K562 (cell line): Measurements from ENCODE around the gene FGGY. TPM values are rescaled to one million over a fixed set of nuclear protein-coding genes. Genes with fewer than 3 reads are reported as not detected.

ENCODE experiments used
- ATAC-seq: fragments of 200-7000 bp; cut with Tn5 transposase; 3 replicates; pipeline ENCODE4 v1.9.1; 2020; ENCODE audit warnings: moderate library complexity
- BruUV-seq: library from RNA; stranded (reverse); fragments of 400-500 nt; replicated peaks from 2 replicates; lab custom pipeline; 2021; lab: Mats Ljungman, UMichigan
- CTCF ChIA-PET: fragments of 300-600 bp; formaldehyde crosslinking; extraction: SDS; loops from one replicate; lab custom pipeline; 2021; ENCODE audit warnings: low intra/inter-chr PET ratio; lab: Yijun Ruan, JAX
- POLR2A ChIA-PET: fragments of 300-600, 350-650 bp; sonication (Branson Sonifier 250); formaldehyde crosslinking; extraction: SDS; loops from one replicate; lab custom pipeline; 2021; ENCODE audit warnings: antibody characterized with exemption, inconsistent platforms; lab: Yijun Ruan, JAX
- DNase-seq, 4 experiments: peaks; one replicate each; pipeline versions ENCODE4 v3.0.0 to v3.0.0-alpha.2; 2011 to 2018; ENCODE audit warnings: low spot score in 3 of 4, mixed read lengths in 3 of 4; ENCODE audit errors: extremely low read depth in 1 of 4
- FAIRE-seq: peaks from 2 replicates; lab custom pipeline; 2011; peaks lifted over from hg19 to GRCh38; lab: Jason Lieb, UNC
- H2AFZ ChIP-seq: 2 replicates; pipeline ENCODE4 v1.6.0; 2011; ENCODE audit warnings: low read depth, low read length, control low read depth, inconsistent platforms
- H3K27ac ChIP-seq: fragments of 200-600 bp; 3 replicates; pipeline ENCODE4 v1.8.0; 2011; ENCODE audit warnings: low read depth, mild to moderate bottlenecking, control low read depth, inconsistent platforms, low read length, moderate library complexity, mixed read lengths; ENCODE audit errors: extremely low read depth
- H3K27me3 ChIP-seq, 2 experiments: fragments of 300-600 bp in 1 of 2; 2 replicates in 1 of 2; 3 replicates in 1 of 2; pipeline versions ENCODE4 v1.6.0 to v1.8.0; 2011; ENCODE audit warnings: inconsistent platforms in 2 of 2, low read length in 2 of 2, mild to moderate bottlenecking in 1 of 2, mixed read lengths in 1 of 2, moderate library complexity in 1 of 2; ENCODE audit not compliant: control insufficient read depth in 2 of 2, insufficient read depth in 2 of 2
- H3K36me3 ChIP-seq: fragments of 300-600 bp; 3 replicates; pipeline ENCODE4 v1.8.0; 2011; ENCODE audit warnings: mild to moderate bottlenecking, low read length, inconsistent platforms; ENCODE audit not compliant: control insufficient read depth, insufficient read depth
- H3K4me1 ChIP-seq, 2 experiments: fragments of 200-600 bp in 1 of 2; replicated peaks in 1 of 2; 2 replicates in 1 of 2; 3 replicates in 1 of 2; pipeline versions ENCODE4 v1.5.1 to v1.8.0; 2011; ENCODE audit warnings: inconsistent platforms in 2 of 2, low read length in 2 of 2, mild to moderate bottlenecking in 1 of 2, mixed read lengths in 1 of 2, moderate library complexity in 1 of 2; ENCODE audit not compliant: control insufficient read depth in 2 of 2, insufficient read depth in 2 of 2
- H3K4me2 ChIP-seq: 2 replicates; pipeline ENCODE4 v1.6.1; 2011; ENCODE audit warnings: low read length, control low read depth, inconsistent platforms, mixed read lengths; ENCODE audit not compliant: insufficient read depth
- H3K4me3 ChIP-seq: fragments of 200-600 bp; sonication (generic), shearing (Covaris generic); 2 replicates; pipeline ENCODE4 v1.5.1; 2016; ENCODE audit warnings: control low read depth, inconsistent platforms
- H3K79me2 ChIP-seq: fragments of 200-600 bp; 3 replicates; pipeline ENCODE4 v1.8.0; 2011; ENCODE audit warnings: low read length, inconsistent platforms; ENCODE audit not compliant: control insufficient read depth, insufficient read depth
- H3K9ac ChIP-seq, 2 experiments: 2 replicates each; pipeline versions ENCODE4 v1.6.0 to v1.6.1; 2011; ENCODE audit warnings: low read depth in 2 of 2, low read length in 2 of 2, control low read depth in 1 of 2, inconsistent platforms in 1 of 2, mild to moderate bottlenecking in 1 of 2, mixed read lengths in 1 of 2; ENCODE audit not compliant: insufficient read depth in 1 of 2
- H3K9me1 ChIP-seq: one replicate; pipeline ENCODE4 v1.6.0; 2011; ENCODE audit warnings: inconsistent platforms, mild to moderate bottlenecking, low read length, moderate library complexity; ENCODE audit not compliant: control insufficient read depth, insufficient read depth
- H3K9me3 ChIP-seq: replicated peaks from 2 replicates; pipeline ENCODE4 v1.5.1; 2011; ENCODE audit warnings: low read depth, low read length, inconsistent platforms; ENCODE audit not compliant: control insufficient read depth, insufficient read depth
- H4K20me1 ChIP-seq: replicated peaks from 2 replicates; pipeline ENCODE4 v1.6.1; 2011; ENCODE audit warnings: low read length, inconsistent platforms, mixed read lengths; ENCODE audit not compliant: control insufficient read depth, insufficient read depth
- ARNT ChIP-seq, 2 experiments: fragments of 450-650 bp; IDR thresholded peaks; 2 replicates each; pipeline ENCODE4 v1.6.1; 2016; ENCODE audit warnings: mild to moderate bottlenecking in 1 of 2
- CBX2 ChIP-seq: fragments of 200-600 bp; sonication (generic); IDR thresholded peaks from one replicate; pipeline ENCODE4 v1.6.1; 2012; ENCODE audit warnings: mild to moderate bottlenecking, low read length, inconsistent platforms; ENCODE audit not compliant: insufficient read depth, poor library complexity, severe bottlenecking
- CREB5 ChIP-seq: fragments of 250-450 bp; sonication (Bioruptor Pico); IDR thresholded peaks from 2 replicates; pipeline ENCODE4 v1.5.0; 2020; ENCODE audit warnings: mild to moderate bottlenecking
- POLR2AphosphoS2 ChIP-seq: IDR thresholded peaks from 2 replicates; pipeline ENCODE4 v1.6.1; 2012; ENCODE audit warnings: low read length, improper control_type of control experiment
- RBM15 ChIP-seq: fragments of 200-400 bp; formaldehyde crosslinking; IDR thresholded peaks from 2 replicates; pipeline ENCODE4 v1.6.1; 2018; ENCODE audit warnings: mild to moderate bottlenecking, low read length, moderate library complexity; ENCODE audit not compliant: insufficient read depth
- SMAD1 ChIP-seq: fragments of 150-350 bp; IDR thresholded peaks from 2 replicates; pipeline ENCODE4 v1.6.1; 2014; ENCODE audit warnings: low read length, low read depth; ENCODE audit not compliant: partially characterized antibody
- SREBF1 ChIP-seq: fragments of 150-350 bp; IDR thresholded peaks from 2 replicates; pipeline ENCODE4 v1.6.1; 2014; ENCODE audit warnings: antibody characterized with exemption, low read depth, low read length, borderline replicate concordance
- SRSF7 ChIP-seq: fragments of 200-400 bp; formaldehyde crosslinking; optimal IDR thresholded peaks from 2 replicates; pipeline ENCODE3; 2017; ENCODE audit warnings: mild to moderate bottlenecking, low read depth, low read length
- TCF3 ChIP-seq: sonication (generic); formaldehyde crosslinking; IDR thresholded peaks from 2 replicates; pipeline ENCODE4 v1.4.0; 2020; ENCODE audit warnings: mild to moderate bottlenecking, missing genetic modification reagents
- THRB ChIP-seq: fragments of 450-650 bp; formaldehyde crosslinking; conservative IDR thresholded peaks from 2 replicates; pipeline ENCODE4 v1.4.0; 2022; ENCODE audit warnings: mild to moderate bottlenecking, missing genetic modification characterization
- ZNF121 ChIP-seq: sonication (generic); formaldehyde crosslinking; conservative IDR thresholded peaks from 2 replicates; pipeline ENCODE4 v1.8.0; 2022; ENCODE audit warnings: missing genetic modification reagents
- ZNF239 ChIP-seq: fragments of 250-450 bp; sonication (Bioruptor Pico); IDR thresholded peaks from 2 replicates; pipeline ENCODE4 v1.4.0; 2020; ENCODE audit warnings: mild to moderate bottlenecking
- ZNF280A ChIP-seq: fragments of 450-650 bp; IDR thresholded peaks from 2 replicates; pipeline ENCODE4 v1.6.1; 2018; ENCODE audit warnings: mild to moderate bottlenecking, low read depth; ENCODE audit not compliant: partially characterized antibody
- ZNF347 ChIP-seq: fragments of 450-650 bp; formaldehyde crosslinking; IDR thresholded peaks from 2 replicates; pipeline ENCODE4 v1.4.0; 2020; ENCODE audit warnings: low read depth, mild to moderate bottlenecking, moderate library complexity
- in situ Hi-C: fragments of 300-500 bp; cut with MboI; formaldehyde crosslinking; loops from 4 replicates; pipeline ENCODE4 v1.15.0; 2018; ENCODE audit warnings: inconsistent platforms, mixed read lengths
- intact Hi-C: fragments of 100-400 bp; cut with micrococcal nuclease; formaldehyde crosslinking; loops from 2 replicates; pipeline ENCODE4 v1.14.2; 2022
- polyA plus RNA-seq, 8 experiments: library from polyadenylated mRNA; depleted of rRNA in 4 of 8; stranded (reverse) in 5 of 8; unstranded in 3 of 8; fragments of >200 nt; fragmentation: Nextera tagmentation in 2 of 8; fragmentation: Illumina TruSeq in 1 of 8; extraction: Ambion mirVana in 2 of 8; extraction: Trizol in 1 of 8; gene quantifications; 2 replicates each; pipeline versions ENCODE4 v1.2.1 to v1.2.3, GENCODE V29; 2011 to 2014; ENCODE audit warnings: inconsistent platforms in 1 of 8, missing spikeins in 1 of 8
- total RNA-seq, 7 experiments: library from RNA; depleted of rRNA in 6 of 7; stranded (reverse); fragments of >200 nt in 6 of 7; fragmentation: Illumina TruSeq in 2 of 7; extraction: Trizol in 2 of 7; gene quantifications; 2 replicates each; pipeline versions ENCODE4 v1.2.1 to v1.2.3, GENCODE V29; 2011 to 2021; ENCODE audit warnings: low replicate concordance in 1 of 7
- TF ChIP-seq, protein P1 (sequence below), 3 experiments: fragments of 200-800 bp in 1 of 3; fragments of 250-450 bp in 1 of 3; fragments of 450-650 bp in 1 of 3; sonication (Bioruptor Pico) in 1 of 3; sonication (Bioruptor generic) in 1 of 3; formaldehyde crosslinking in 1 of 3; IDR thresholded peaks; 2 replicates each; pipeline versions ENCODE4 v1.6.1 to v1.8.0; 2016 to 2022; ENCODE audit warnings: mild to moderate bottlenecking in 2 of 3, missing genetic modification characterization in 2 of 3, missing compliant biosample characterization in 1 of 3, moderate library complexity in 1 of 3

FGGY gene
- total and polyA plus RNA-seq, 9 of the 15 experiments (the other 6 are each of a cell fraction or from before 2014, with no cell fraction given) = 9.7 to 19.2 (median 12.6) TPM

DNA sequence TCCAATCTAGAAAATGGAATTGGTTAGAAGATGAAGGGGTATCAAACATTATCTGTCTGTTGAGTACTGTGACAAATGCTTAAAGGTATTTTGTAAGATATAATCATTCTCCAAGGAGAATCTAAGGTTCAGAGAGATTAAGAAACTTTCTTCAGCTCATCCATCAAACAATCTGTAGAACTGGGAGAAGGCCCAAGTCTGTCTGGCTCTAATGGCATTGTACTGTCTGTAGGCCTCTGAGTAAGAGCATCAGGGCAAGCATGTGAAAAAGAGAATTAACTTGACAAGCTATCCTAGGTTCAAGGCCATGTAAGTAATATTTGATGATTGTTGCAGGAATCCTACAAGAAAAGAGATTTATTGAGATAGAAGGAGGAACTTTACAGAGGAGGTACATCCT, 5.3 kb upstream of the FGGY start:
- Histone ChIP-seq H3K36me3 (no peaks in the 10 kb centered on the region), H3K27me3 (no peaks in the 10 kb centered on the region), H3K9ac (no peak overlapping the region), H3K4me3 (no peak overlapping the region), H3K4me1 (peaks cover 4 to 22% of the 10 kb centered on the region in 2 experiments; a peak in 4 of 5 replicates), H2AFZ (no peak overlapping the region), H3K79me2 (no peaks in the 10 kb centered on the region), H3K27ac (no peak overlapping the region), H3K9me3 (no peaks in the 10 kb centered on the region), H3K4me2 (no peak overlapping the region), H3K9me1 (no peaks in the 10 kb centered on the region), H4K20me1 (no peaks in the 10 kb centered on the region)
- BruUV-seq = no TSS peak
- POLR2A ChIA-PET = interaction anchor here (1.0 kb wide), 1 partner anchor 508 kb away, joined by 3 read pairs; the partner anchor contains the start of gene JUN
- in situ Hi-C loops = no loop called here
- FAIRE-seq (no peak), ATAC-seq (no peak), DNase-seq (no peak)
- intact Hi-C loops = loop anchor here (10.0 kb wide), 2 partner anchors 227 to 403 kb away; no protein-coding TSS in a partner anchor
- CTCF ChIA-PET = no interaction called here
- TF ChIP-seq ZNF347 = no peak
- no peak for TF ChIP-seq THRB (CRISPR knock-in tag)
- TF ChIP-seq ZNF280A = no peak
- no peak for TF ChIP-seq SREBF1
- TF ChIP-seq ZNF239 (CRISPR knock-in tag) = no peak
- no peak for TF ChIP-seq CREB5 (CRISPR knock-in tag)
- TF ChIP-seq ZNF121 (CRISPR knock-in tag) = no peak
- no peak for TF ChIP-seq ARNT (IDR thresholded peaks at IDR 0.05)
- TF ChIP-seq, protein P1, sequence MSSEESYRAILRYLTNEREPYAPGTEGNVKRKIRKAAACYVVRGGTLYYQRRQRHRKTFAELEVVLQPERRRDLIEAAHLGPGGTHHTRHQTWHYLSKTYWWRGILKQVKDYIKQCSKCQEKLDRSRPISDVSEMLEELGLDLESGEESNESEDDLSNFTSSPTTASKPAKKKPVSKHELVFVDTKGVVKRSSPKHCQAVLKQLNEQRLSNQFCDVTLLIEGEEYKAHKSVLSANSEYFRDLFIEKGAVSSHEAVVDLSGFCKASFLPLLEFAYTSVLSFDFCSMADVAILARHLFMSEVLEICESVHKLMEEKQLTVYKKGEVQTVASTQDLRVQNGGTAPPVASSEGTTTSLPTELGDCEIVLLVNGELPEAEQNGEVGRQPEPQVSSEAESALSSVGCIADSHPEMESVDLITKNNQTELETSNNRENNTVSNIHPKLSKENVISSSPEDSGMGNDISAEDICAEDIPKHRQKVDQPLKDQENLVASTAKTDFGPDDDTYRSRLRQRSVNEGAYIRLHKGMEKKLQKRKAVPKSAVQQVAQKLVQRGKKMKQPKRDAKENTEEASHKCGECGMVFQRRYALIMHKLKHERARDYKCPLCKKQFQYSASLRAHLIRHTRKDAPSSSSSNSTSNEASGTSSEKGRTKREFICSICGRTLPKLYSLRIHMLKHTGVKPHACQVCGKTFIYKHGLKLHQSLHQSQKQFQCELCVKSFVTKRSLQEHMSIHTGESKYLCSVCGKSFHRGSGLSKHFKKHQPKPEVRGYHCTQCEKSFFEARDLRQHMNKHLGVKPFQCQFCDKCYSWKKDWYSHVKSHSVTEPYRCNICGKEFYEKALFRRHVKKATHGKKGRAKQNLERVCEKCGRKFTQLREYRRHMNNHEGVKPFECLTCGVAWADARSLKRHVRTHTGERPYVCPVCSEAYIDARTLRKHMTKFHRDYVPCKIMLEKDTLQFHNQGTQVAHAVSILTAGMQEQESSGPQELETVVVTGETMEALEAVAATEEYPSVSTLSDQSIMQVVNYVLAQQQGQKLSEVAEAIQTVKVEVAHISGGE (CRISPR knock-in tag; IDR thresholded peaks at IDR 0.05) = no peak
- no peak for TF ChIP-seq RBM15
- no peak for TF ChIP-seq TCF3 (CRISPR knock-in tag)
- TF ChIP-seq CBX2 = no peak
- TF ChIP-seq POLR2AphosphoS2 = no peak
- no peak for TF ChIP-seq SRSF7
- no peak for TF ChIP-seq SMAD1
